DOHH2 (cell line): ENCODE data around the gene GABRG3.

ENCODE experiments used
- CTCF ChIP-seq: fragments of 200-600 bp; sonication (generic); IDR thresholded peaks from one replicate; pipeline ENCODE4 v1.5.1; 2014; ENCODE audit warnings: antibody characterized with exemption, mild to moderate bottlenecking, low read depth, low read length; ENCODE audit not compliant: poor library complexity, severe bottlenecking
- EZH2phosphoT487 ChIP-seq: fragments of 200-600 bp; sonication (generic); IDR thresholded peaks from 2 replicates; pipeline ENCODE4 v1.6.1; 2017; ENCODE audit warnings: borderline replicate concordance, mild to moderate bottlenecking, antibody characterized with exemption, low read length, moderate library complexity, mixed read lengths

- no peak for TF ChIP-seq CTCF
- TF ChIP-seq EZH2phosphoT487: no peak
These were observed 426.0 kb downstream of the GABRG3 start for GRCh38 chr15:27396996-27397395.
